GM12801 (cell line): ENCODE measurements around the gene HPGD.

Experiments used
- CTCF ChIP-seq: IDR thresholded peaks from one replicate; pipeline ENCODE4 v1.5.1; 2011; ENCODE audit warnings: control low read depth; ENCODE audit not compliant: insufficient read length; ENCODE audit errors: extremely low read depth

Gene HPGD

DNA sequence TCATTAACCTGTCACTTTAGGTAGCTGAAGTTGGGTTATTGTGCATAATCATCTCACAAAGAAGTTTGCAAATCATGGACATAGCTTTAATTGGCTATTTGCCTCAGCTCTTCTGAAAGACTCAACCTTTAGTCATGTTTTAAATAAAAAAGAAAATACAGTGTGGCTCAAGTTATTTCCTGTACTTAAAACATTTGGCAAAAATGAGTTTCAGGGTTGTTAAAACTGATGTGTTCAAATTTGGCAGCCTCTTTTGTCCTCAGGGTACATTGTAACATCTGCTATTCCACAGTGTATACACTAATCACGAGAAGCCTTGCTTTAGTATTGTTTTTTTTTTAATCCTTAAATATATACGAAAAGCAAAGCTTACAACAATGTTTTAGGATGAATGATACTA is 31.5 kb upstream of the HPGD start:
- no peak for TF ChIP-seq CTCF

DNA sequence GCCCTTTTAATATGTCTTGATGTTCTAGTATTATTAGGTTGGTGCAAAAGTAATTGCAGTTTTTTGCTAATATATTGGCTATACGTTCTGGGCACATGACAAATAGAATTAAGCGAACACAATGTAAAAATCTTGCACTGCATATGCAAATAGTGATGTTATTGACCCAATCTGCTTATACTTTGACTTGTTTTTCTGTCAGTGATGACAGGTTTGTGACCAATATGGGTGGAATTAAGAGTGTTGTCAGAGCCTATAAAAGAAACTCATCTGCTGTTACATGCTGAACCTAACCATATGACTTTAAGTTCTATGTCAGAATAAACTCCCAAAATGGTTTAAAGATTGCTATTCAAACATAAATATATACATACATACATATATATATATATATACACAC is 30.7 kb upstream of the HPGD start:
- no peak for TF ChIP-seq CTCF

DNA sequence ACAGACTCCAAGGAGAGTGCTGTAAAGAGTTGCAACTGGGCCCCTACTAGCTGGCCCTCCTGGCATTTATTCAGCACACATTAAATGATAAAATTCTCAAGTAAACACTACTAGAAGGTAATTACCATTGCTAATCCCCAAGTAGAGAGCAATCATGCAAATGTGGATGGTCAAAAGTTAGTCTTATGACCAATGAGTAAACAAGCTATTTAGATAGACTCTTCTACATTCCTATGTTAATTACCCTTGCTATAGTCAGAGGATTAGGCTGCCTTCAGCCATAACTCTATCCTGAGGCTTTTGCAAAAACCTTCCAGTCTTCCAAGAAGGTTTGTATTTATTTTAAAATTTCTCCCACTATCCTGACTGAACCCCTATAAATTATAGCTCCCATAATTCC is 28.3 kb upstream of the HPGD start:
- TF ChIP-seq CTCF, result no peak

- TF ChIP-seq CTCF, result no peak
Observed at GRCh38 chr4:174549721-174550120, 27.4 kb upstream of the HPGD start.

GRCh38 chr4:174545268-174545667 is 23.0 kb upstream of the HPGD start:
- TF ChIP-seq CTCF, result no peak

DNA sequence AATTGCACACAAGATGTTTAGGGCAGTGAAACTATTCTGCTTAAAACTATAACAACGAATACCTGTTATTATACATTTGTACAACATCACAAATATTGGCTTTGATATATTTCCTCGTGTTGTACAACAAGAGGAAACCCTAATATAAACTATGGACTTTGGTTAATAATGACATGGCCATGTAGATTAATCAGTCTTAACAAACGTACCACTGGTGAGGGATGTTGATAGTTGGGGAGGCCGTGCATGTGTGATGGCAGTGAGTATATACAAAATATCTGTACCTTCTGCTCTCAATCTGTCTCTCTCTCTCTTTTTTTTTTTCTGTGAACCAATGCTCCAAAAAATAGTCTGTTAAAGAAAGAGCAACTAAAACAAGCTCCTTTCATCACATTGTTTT is 22.2 kb upstream of the HPGD start:
- TF ChIP-seq CTCF, result no peak

DNA sequence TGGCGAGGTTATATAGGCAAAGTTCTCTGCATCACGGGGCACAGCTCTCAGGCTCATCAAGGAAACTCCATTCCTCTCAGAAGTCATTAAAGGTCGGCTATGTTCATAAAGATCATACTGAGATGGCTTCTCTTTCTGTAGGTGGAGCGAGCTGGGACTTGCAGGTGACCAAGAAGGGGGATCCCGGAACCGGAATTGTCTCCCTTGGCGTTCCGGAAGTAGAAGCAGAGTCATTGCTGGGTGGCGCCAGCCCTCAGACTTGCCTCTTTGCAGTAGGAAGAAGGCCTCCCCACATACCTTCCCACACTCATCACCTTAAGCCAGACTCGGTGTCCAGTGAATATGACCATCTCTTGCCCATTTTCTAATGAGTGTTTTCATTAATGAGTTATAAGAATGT is 17.9 kb upstream of the HPGD start:
- no peak for TF ChIP-seq CTCF

- no peak for TF ChIP-seq CTCF
Observed at GRCh38 chr4:174539571-174539970, 17.3 kb upstream of the HPGD start.
